HepG2 (cell line): ENCODE results near the gene PRICKLE2. TPM values are rescaled to one million over a fixed set of nuclear protein-coding genes. Genes with fewer than 3 reads are reported as not detected.

ENCODE experiments used
- ATAC-seq: fragments of 200-7000 bp; cut with Tn5 transposase; 3 replicates; pipeline ENCODE4 v1.9.1; 2020; ENCODE audit warnings: mild to moderate bottlenecking, moderate library complexity
- BruUV-seq: library from RNA; stranded (reverse); fragments of 400-500 nt; replicated peaks from 2 replicates; lab custom pipeline; 2021; lab: Mats Ljungman, UMichigan
- CTCF ChIA-PET: fragments of 300-600 bp; formaldehyde crosslinking; extraction: SDS; loops from one replicate; lab custom pipeline; 2021; ENCODE audit warnings: low total read pairs, inconsistent platforms, low intra/inter-chr PET ratio; lab: Yijun Ruan, JAX
- POLR2A ChIA-PET: fragments of 350-600 bp; sonication (Branson Sonifier 250); formaldehyde crosslinking; loops from one replicate; lab custom pipeline; 2020; ENCODE audit warnings: antibody characterized with exemption, inconsistent platforms; lab: Yijun Ruan, JAX
- DNase-seq: peaks from one replicate; pipeline ENCODE4 v3.0.0-alpha.2; 2015; ENCODE audit warnings: low spot score
- FAIRE-seq: peaks from 3 replicates; lab custom pipeline; 2011; peaks lifted over from hg19 to GRCh38; lab: Jason Lieb, UNC
- H2AFZ ChIP-seq: one replicate; pipeline ENCODE4 v1.6.1; 2011; ENCODE audit warnings: low read length, inconsistent platforms
- H3K27ac ChIP-seq: fragments of 300-600 bp; 3 replicates; pipeline ENCODE4 v1.8.0; 2011; ENCODE audit warnings: mixed run types, mild to moderate bottlenecking, mixed read lengths, low read length, inconsistent platforms; ENCODE audit not compliant: insufficient read depth; ENCODE audit errors: extremely low read length
- H3K27me3 ChIP-seq, 2 experiments: fragments of 200-600 bp in 1 of 2; 2 replicates in 1 of 2; 3 replicates in 1 of 2; pipeline versions ENCODE4 v1.6.0 to v1.8.0; 2011; ENCODE audit warnings: low read length in 2 of 2, mild to moderate bottlenecking in 2 of 2, moderate library complexity in 2 of 2, inconsistent platforms in 1 of 2; ENCODE audit not compliant: insufficient read depth in 2 of 2, control insufficient read depth in 1 of 2
- H3K36me3 ChIP-seq, 2 experiments: fragments of 200-600 bp in 1 of 2; replicated peaks in 1 of 2; 2 replicates in 1 of 2; 3 replicates in 1 of 2; pipeline versions ENCODE4 v1.5.1 to v1.8.0; 2011; ENCODE audit warnings: low read length in 2 of 2, inconsistent platforms in 1 of 2; ENCODE audit not compliant: insufficient read depth in 2 of 2, control insufficient read depth in 1 of 2
- H3K4me1 ChIP-seq: 2 replicates; pipeline ENCODE4 v1.5.1; 2012; ENCODE audit warnings: low read length, inconsistent platforms; ENCODE audit not compliant: insufficient read depth
- H3K4me2 ChIP-seq: 2 replicates; pipeline ENCODE4 v1.6.0; 2011; ENCODE audit warnings: low read depth, low read length, inconsistent platforms
- H3K4me3 ChIP-seq, 3 experiments: fragments of 200-600 bp in 1 of 3; sonication (generic), shearing (Covaris generic) in 1 of 3; replicated peaks in 1 of 3; 2 replicates each; pipeline ENCODE4 v1.5.1; 2011 to 2016; ENCODE audit warnings: low read length in 3 of 3, inconsistent platforms in 2 of 3, low read depth in 2 of 3, mild to moderate bottlenecking in 2 of 3, control low read depth in 1 of 3, mixed read lengths in 1 of 3; ENCODE audit not compliant: insufficient read depth in 1 of 3
- H3K79me2 ChIP-seq: one replicate; pipeline ENCODE4 v1.6.1; 2011; ENCODE audit warnings: low read length, inconsistent platforms; ENCODE audit not compliant: insufficient read depth
- H3K9ac ChIP-seq: 2 replicates; pipeline ENCODE4 v1.6.0; 2011; ENCODE audit warnings: mild to moderate bottlenecking, low read depth, low read length, inconsistent platforms; ENCODE audit not compliant: insufficient read depth
- H3K9me3 ChIP-seq: 2 replicates; pipeline ENCODE4 v1.5.1; 2012; ENCODE audit warnings: mild to moderate bottlenecking, low read length
- H4K20me1 ChIP-seq: 2 replicates; pipeline ENCODE4 v1.6.0; 2011; ENCODE audit warnings: inconsistent platforms, mild to moderate bottlenecking, low read length, moderate library complexity; ENCODE audit not compliant: insufficient read depth
- CBX1 ChIP-seq: IDR thresholded peaks from one replicate; pipeline ENCODE4 v1.6.1; 2016; ENCODE audit warnings: antibody characterized with exemption, low read depth
- NFE2L2 ChIP-seq: fragments of 150-350 bp; IDR thresholded peaks from 2 replicates; pipeline ENCODE4 v1.6.1; 2014; ENCODE audit warnings: low read length
- PHF21A ChIP-seq: sonication (generic); formaldehyde crosslinking; IDR thresholded peaks from 2 replicates; pipeline ENCODE4 v1.5.0; 2020; ENCODE audit warnings: mild to moderate bottlenecking, missing genetic modification reagents
- RFX5 ChIP-seq: IDR thresholded peaks from 2 replicates; pipeline ENCODE4 v1.6.1; 2011; ENCODE audit warnings: low read depth, low read length, improper control_type of control experiment
- SOX5 ChIP-seq: IDR thresholded peaks from 2 replicates; pipeline ENCODE4 v1.6.1; 2016; ENCODE audit warnings: borderline replicate concordance
- ZFP82 ChIP-seq: sonication (generic); formaldehyde crosslinking; IDR thresholded peaks from 2 replicates; pipeline ENCODE4 v1.5.1; 2020; ENCODE audit warnings: mild to moderate bottlenecking, missing genetic modification reagents, borderline replicate concordance
- ZNF30 ChIP-seq: sonication (generic); formaldehyde crosslinking; IDR thresholded peaks from 2 replicates; pipeline ENCODE4 v1.5.0; 2020; ENCODE audit warnings: mild to moderate bottlenecking, missing genetic modification reagents
- ZNF546 ChIP-seq: sonication (generic); formaldehyde crosslinking; conservative IDR thresholded peaks from 2 replicates; pipeline ENCODE4 v1.8.1; 2023; ENCODE audit warnings: mild to moderate bottlenecking, missing genetic modification reagents
- ZNF775 ChIP-seq: sonication (generic); formaldehyde crosslinking; IDR thresholded peaks from 2 replicates; pipeline ENCODE4 v1.4.0; 2020; ENCODE audit warnings: missing genetic modification reagents, mild to moderate bottlenecking, moderate library complexity, borderline replicate concordance
- WGBS: methylation state at CpG from one replicate; pipeline ENCODE4 v1.1.6; 2017; ENCODE audit warnings: low lambda C conversion rate; 5-methylcytosine and 5-hydroxymethylcytosine counted together
- in situ Hi-C: cut with HindIII; loops from 2 replicates; pipeline ENCODE4 v1.10.0; 2017; ENCODE audit warnings: low pct_unique_long_range_greater_than_20kb; ENCODE audit not compliant: extremely low pct_ligation_motif_present
- intact Hi-C: fragments of 100-400 bp; cut with micrococcal nuclease; formaldehyde crosslinking; loops from one replicate; pipeline ENCODE4 v1.10.0; 2022; ENCODE audit not compliant: unreplicated experiment
- polyA plus RNA-seq, 8 experiments: library from polyadenylated mRNA; depleted of rRNA in 3 of 8; stranded (reverse) in 7 of 8; unstranded in 1 of 8; fragments of >200 nt; fragmentation: Illumina TruSeq in 4 of 8; extraction: Trizol in 4 of 8; gene quantifications; 2 replicates each; pipeline versions ENCODE4 v1.2.1 to v1.2.3, GENCODE V29; 2011 to 2016; ENCODE audit warnings: low read depth in 4 of 8, missing spikeins in 1 of 8, mixed read lengths in 1 of 8; ENCODE audit not compliant: insufficient read depth in 1 of 8
- total RNA-seq, 5 experiments: library from RNA; depleted of rRNA; stranded (reverse); fragments of >200 nt; fragmentation: Illumina TruSeq; extraction: Trizol; gene quantifications; 2 replicates each; pipeline ENCODE4 v1.2.3, GENCODE V29; 2016; ENCODE audit warnings: low read depth in 1 of 5
- TF ChIP-seq, protein P1 (sequence below): sonication (generic); formaldehyde crosslinking; IDR thresholded peaks from 2 replicates; pipeline ENCODE4 v1.5.1; 2020; ENCODE audit warnings: missing genetic modification reagents, mild to moderate bottlenecking, borderline replicate concordance
- TF ChIP-seq, protein P2 (sequence below): sonication (generic); formaldehyde crosslinking; IDR thresholded peaks from 2 replicates; pipeline ENCODE4 v1.8.0; 2022; ENCODE audit warnings: mild to moderate bottlenecking, missing genetic modification reagents; ENCODE audit not compliant: insufficient replicate concordance
- TF ChIP-seq, protein P3 (sequence below): sonication (generic); formaldehyde crosslinking; IDR thresholded peaks from 2 replicates; pipeline ENCODE4 v1.9.0; 2021; ENCODE audit warnings: missing genetic modification reagents, borderline replicate concordance
- TF ChIP-seq, protein P4 (sequence below): sonication (generic); formaldehyde crosslinking; IDR thresholded peaks from 2 replicates; pipeline ENCODE4 v1.8.0; 2022; ENCODE audit warnings: missing genetic modification reagents, mild to moderate bottlenecking, moderate library complexity, borderline replicate concordance
- TF ChIP-seq, protein P5 (sequence below): sonication (generic); formaldehyde crosslinking; IDR thresholded peaks from 2 replicates; pipeline ENCODE4 v1.4.0; 2020; ENCODE audit warnings: missing genetic modification reagents

The PRICKLE2 gene
- total and polyA plus RNA-seq, 2 of the 13 experiments (the other 11 are each of a cell fraction or from before 2014, with no cell fraction given), result 0.01 to 0.07 TPM

DNA sequence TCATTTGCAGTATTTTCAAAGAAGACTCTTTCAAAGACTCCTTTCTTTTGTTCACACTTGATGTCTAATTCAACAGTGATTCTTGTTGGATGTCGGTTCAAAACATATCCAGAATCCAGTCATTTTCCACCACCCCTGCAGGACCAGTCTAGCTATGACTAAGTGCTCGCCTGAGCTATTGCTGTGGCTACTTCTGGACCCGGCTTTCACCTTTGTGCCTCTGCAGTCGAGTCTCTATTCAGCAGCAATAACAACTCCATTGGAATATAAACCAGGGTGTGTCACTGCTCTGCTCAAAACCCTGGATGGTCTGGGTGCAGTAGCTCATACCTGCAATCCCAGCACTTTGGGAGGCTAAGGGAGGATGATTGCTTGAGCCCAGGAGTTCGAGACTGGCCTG, 55.0 kb downstream of the PRICKLE2 start (continued):
- no peak for TF ChIP-seq ZFP82
- no peak for TF ChIP-seq RFX5
- TF ChIP-seq, protein P1, sequence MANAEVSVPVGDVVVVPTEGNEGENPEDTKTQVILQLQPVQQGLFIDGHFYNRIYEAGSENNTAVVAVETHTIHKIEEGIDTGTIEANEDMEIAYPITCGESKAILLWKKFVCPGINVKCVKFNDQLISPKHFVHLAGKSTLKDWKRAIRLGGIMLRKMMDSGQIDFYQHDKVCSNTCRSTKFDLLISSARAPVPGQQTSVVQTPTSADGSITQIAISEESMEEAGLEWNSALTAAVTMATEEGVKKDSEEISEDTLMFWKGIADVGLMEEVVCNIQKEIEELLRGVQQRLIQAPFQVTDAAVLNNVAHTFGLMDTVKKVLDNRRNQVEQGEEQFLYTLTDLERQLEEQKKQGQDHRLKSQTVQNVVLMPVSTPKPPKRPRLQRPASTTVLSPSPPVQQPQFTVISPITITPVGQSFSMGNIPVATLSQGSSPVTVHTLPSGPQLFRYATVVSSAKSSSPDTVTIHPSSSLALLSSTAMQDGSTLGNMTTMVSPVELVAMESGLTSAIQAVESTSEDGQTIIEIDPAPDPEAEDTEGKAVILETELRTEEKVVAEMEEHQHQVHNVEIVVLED (CRISPR knock-in tag), result no peak
- TF ChIP-seq, all 625 proteins: peak for 0

DNA sequence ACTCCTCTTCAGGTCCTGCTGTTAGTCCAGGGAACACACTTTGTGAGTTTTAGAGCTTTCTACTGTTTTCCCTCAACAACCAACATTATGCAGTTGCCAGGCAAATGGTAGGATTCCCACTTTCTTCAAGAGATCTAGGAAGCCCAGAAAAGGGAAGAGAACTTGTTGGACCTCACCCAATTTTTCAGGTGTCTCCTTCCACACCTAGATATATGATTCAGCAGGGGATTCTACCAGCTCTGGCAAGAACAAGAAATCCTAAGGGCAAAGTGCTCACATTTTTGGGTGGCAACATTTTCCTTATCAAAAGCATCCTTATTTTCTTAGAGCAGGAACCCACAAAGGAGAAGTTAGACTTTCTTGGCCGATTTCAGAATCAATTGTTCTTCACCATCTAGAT, 57.4 kb downstream of the PRICKLE2 start:
- H3K9me3 ChIP-seq, result no peaks in the 10 kb centered on the region
- H4K20me1 ChIP-seq, result no peaks in the 10 kb centered on the region
- no peak for DNase-seq
- BruUV-seq, result no TSS peak
- H3K4me3 ChIP-seq, result no peak overlapping the region
- ChIA-PET CTCF (no interaction called here), POLR2A (no interaction called here)
- no peak for FAIRE-seq
- WGBS, result 4% methylated on average over 1 of the region's 1 CpG
- H3K27ac ChIP-seq, result no peak overlapping the region
- H2AFZ ChIP-seq, result no peak overlapping the region
- in situ Hi-C loops (loop anchor here (5.0 kb wide), 1 partner anchor 136 kb away; no protein-coding TSS in a partner anchor), intact Hi-C loops (loop anchor here (5.0 kb wide), 1 partner anchor 314 kb away; no protein-coding TSS in a partner anchor)
- no peak for ATAC-seq
- no peak overlapping the region for H3K9ac ChIP-seq
- H3K27me3 ChIP-seq, result no peaks in the 10 kb centered on the region
- H3K79me2 ChIP-seq, result no peaks in the 10 kb centered on the region
- H3K4me2 ChIP-seq, result no peak overlapping the region
- no peaks in the 10 kb centered on the region for H3K4me1 ChIP-seq
- no peaks in the 10 kb centered on the region for H3K36me3 ChIP-seq
- TF ChIP-seq, protein P2, sequence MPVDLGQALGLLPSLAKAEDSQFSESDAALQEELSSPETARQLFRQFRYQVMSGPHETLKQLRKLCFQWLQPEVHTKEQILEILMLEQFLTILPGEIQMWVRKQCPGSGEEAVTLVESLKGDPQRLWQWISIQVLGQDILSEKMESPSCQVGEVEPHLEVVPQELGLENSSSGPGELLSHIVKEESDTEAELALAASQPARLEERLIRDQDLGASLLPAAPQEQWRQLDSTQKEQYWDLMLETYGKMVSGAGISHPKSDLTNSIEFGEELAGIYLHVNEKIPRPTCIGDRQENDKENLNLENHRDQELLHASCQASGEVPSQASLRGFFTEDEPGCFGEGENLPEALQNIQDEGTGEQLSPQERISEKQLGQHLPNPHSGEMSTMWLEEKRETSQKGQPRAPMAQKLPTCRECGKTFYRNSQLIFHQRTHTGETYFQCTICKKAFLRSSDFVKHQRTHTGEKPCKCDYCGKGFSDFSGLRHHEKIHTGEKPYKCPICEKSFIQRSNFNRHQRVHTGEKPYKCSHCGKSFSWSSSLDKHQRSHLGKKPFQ (CRISPR knock-in tag), result no peak
- TF ChIP-seq, protein P3, sequence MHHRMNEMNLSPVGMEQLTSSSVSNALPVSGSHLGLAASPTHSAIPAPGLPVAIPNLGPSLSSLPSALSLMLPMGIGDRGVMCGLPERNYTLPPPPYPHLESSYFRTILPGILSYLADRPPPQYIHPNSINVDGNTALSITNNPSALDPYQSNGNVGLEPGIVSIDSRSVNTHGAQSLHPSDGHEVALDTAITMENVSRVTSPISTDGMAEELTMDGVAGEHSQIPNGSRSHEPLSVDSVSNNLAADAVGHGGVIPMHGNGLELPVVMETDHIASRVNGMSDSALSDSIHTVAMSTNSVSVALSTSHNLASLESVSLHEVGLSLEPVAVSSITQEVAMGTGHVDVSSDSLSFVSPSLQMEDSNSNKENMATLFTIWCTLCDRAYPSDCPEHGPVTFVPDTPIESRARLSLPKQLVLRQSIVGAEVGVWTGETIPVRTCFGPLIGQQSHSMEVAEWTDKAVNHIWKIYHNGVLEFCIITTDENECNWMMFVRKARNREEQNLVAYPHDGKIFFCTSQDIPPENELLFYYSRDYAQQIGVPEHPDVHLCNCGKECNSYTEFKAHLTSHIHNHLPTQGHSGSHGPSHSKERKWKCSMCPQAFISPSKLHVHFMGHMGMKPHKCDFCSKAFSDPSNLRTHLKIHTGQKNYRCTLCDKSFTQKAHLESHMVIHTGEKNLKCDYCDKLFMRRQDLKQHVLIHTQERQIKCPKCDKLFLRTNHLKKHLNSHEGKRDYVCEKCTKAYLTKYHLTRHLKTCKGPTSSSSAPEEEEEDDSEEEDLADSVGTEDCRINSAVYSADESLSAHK (CRISPR knock-in tag), result no peak
- TF ChIP-seq SOX5 (CRISPR knock-in tag) (no peak), ZNF775 (CRISPR knock-in tag) (no peak), NFE2L2 (no peak), PHF21A (no peak), ZNF546 (CRISPR knock-in tag) (no peak), CBX1 (no peak), ZNF30 (CRISPR knock-in tag) (no peak)
- TF ChIP-seq, protein P4, sequence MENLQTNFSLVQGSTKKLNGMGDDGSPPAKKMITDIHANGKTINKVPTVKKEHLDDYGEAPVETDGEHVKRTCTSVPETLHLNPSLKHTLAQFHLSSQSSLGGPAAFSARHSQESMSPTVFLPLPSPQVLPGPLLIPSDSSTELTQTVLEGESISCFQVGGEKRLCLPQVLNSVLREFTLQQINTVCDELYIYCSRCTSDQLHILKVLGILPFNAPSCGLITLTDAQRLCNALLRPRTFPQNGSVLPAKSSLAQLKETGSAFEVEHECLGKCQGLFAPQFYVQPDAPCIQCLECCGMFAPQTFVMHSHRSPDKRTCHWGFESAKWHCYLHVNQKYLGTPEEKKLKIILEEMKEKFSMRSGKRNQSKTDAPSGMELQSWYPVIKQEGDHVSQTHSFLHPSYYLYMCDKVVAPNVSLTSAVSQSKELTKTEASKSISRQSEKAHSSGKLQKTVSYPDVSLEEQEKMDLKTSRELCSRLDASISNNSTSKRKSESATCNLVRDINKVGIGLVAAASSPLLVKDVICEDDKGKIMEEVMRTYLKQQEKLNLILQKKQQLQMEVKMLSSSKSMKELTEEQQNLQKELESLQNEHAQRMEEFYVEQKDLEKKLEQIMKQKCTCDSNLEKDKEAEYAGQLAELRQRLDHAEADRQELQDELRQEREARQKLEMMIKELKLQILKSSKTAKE (CRISPR knock-in tag), result no peak
- TF ChIP-seq, protein P5, sequence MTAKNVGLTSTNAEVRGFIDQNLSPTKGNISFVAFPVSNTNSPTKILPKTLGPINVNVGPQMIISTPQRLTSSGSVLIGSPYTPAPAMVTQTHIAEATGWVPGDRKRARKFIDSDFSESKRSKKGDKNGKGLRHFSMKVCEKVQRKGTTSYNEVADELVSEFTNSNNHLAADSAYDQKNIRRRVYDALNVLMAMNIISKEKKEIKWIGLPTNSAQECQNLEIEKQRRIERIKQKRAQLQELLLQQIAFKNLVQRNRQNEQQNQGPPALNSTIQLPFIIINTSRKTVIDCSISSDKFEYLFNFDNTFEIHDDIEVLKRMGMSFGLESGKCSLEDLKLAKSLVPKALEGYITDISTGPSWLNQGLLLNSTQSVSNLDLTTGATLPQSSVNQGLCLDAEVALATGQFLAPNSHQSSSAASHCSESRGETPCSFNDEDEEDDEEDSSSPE (CRISPR knock-in tag), result no peak
